Loucy (cell line): ENCODE results near the gene SUN5.
"Not testable (repeated sequence)": the region's sequence is repeated elsewhere in the genome, so short reads cannot be mapped to it uniquely, and the experiment has no call there.

Experiments used
- H2AFZ ChIP-seq: fragments of 200-600 bp; sonication (generic); 2 replicates; pipeline ENCODE4 v1.6.0; 2016; ENCODE audit warnings: antibody characterized with exemption, mild to moderate bottlenecking, low read length, moderate library complexity
- H3F3A ChIP-seq: fragments of 200-600 bp; 2 replicates; pipeline ENCODE4 v1.6.0; 2016; ENCODE audit warnings: antibody characterized with exemption, low read depth, mild to moderate bottlenecking
- H3K27me3 ChIP-seq: fragments of 200-600 bp; sonication (generic); 2 replicates; pipeline ENCODE4 v1.6.1; 2014; ENCODE audit warnings: low read length, mild to moderate bottlenecking; ENCODE audit not compliant: insufficient read depth, poor library complexity, severe bottlenecking
- H3K36me3 ChIP-seq: fragments of 200-600 bp; sonication (generic); 2 replicates; pipeline ENCODE4 v1.6.1; 2016; ENCODE audit warnings: low read length; ENCODE audit not compliant: insufficient read depth
- H3K4me1 ChIP-seq: fragments of 200-600 bp; sonication (generic); 2 replicates; pipeline ENCODE4 v1.5.1; 2014; ENCODE audit warnings: low read length, mild to moderate bottlenecking; ENCODE audit not compliant: insufficient read depth, poor library complexity, severe bottlenecking
- H3K4me2 ChIP-seq: fragments of 200-600 bp; sonication (generic); 2 replicates; pipeline ENCODE4 v1.6.0; 2014; ENCODE audit warnings: antibody characterized with exemption, low read length, low read depth, mild to moderate bottlenecking; ENCODE audit not compliant: poor library complexity, severe bottlenecking
- H3K4me3 ChIP-seq: fragments of 200-600 bp; sonication (generic); 2 replicates; pipeline ENCODE4 v1.5.1; 2014; ENCODE audit warnings: low read length, mild to moderate bottlenecking, mixed read lengths; ENCODE audit not compliant: poor library complexity, severe bottlenecking
- H3K79me2 ChIP-seq: fragments of 200-600 bp; sonication (generic); 2 replicates; pipeline ENCODE4 v1.6.1; 2014; ENCODE audit warnings: low read length; ENCODE audit not compliant: insufficient read depth
- H3K9ac ChIP-seq: fragments of 200-600 bp; sonication (generic); 2 replicates; pipeline ENCODE4 v1.6.0; 2014; ENCODE audit warnings: mild to moderate bottlenecking, low read depth, low read length, moderate library complexity; ENCODE audit not compliant: poor library complexity, severe bottlenecking
- H3K9me2 ChIP-seq: fragments of 200-600 bp; sonication (generic); replicated peaks from 2 replicates; pipeline ENCODE4 v1.6.1; 2016; ENCODE audit warnings: low read depth, low read length, mixed read lengths
- H3K9me3 ChIP-seq: fragments of 200-600 bp; sonication (generic); 2 replicates; pipeline ENCODE4 v1.6.1; 2014; ENCODE audit warnings: mild to moderate bottlenecking, antibody characterized with exemption, low read length, low read depth; ENCODE audit not compliant: insufficient read depth
- H4K20me1 ChIP-seq: fragments of 200-600 bp; sonication (generic); 2 replicates; pipeline ENCODE4 v1.6.0; 2014; ENCODE audit warnings: antibody characterized with exemption, low read length, mild to moderate bottlenecking; ENCODE audit not compliant: insufficient read depth, poor library complexity, severe bottlenecking
- EZH2phosphoT487 ChIP-seq: fragments of 200-600 bp; IDR thresholded peaks from 2 replicates; pipeline ENCODE4 v1.6.1; 2018; ENCODE audit warnings: antibody characterized with exemption, mild to moderate bottlenecking, moderate library complexity, borderline replicate concordance
- TF ChIP-seq, protein P1 (sequence below): fragments of 200-600 bp; sonication (generic); conservative IDR thresholded peaks from 2 replicates; pipeline ENCODE4 v1.5.1; 2014; ENCODE audit warnings: mild to moderate bottlenecking, antibody characterized with exemption, low read length

SUN5 gene

DNA sequence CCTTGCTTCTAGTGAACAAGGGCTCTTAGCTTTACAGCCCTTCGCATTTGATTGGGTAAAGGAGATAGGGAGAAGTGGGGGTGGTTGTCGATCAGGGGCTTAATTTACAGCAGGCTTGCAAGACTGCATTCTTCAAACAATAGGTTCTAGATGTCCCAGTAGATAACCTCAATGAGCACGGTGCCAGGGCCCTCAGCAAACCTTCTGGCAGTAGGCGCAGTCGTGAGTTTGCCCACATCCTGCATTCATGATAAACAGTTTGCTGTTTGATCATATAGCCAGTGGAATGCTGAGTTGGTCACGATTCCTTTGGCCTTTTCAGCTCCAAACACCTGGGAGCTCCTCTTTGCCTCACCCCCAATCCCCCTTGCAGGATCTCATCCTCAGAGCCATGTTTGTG, 27.5 kb downstream of the SUN5 start:
- H3K9ac ChIP-seq, result no peak overlapping the region
- no peaks in the 10 kb centered on the region for H3K9me2 ChIP-seq
- no peaks in the 10 kb centered on the region for H4K20me1 ChIP-seq
- TF ChIP-seq, protein P1, sequence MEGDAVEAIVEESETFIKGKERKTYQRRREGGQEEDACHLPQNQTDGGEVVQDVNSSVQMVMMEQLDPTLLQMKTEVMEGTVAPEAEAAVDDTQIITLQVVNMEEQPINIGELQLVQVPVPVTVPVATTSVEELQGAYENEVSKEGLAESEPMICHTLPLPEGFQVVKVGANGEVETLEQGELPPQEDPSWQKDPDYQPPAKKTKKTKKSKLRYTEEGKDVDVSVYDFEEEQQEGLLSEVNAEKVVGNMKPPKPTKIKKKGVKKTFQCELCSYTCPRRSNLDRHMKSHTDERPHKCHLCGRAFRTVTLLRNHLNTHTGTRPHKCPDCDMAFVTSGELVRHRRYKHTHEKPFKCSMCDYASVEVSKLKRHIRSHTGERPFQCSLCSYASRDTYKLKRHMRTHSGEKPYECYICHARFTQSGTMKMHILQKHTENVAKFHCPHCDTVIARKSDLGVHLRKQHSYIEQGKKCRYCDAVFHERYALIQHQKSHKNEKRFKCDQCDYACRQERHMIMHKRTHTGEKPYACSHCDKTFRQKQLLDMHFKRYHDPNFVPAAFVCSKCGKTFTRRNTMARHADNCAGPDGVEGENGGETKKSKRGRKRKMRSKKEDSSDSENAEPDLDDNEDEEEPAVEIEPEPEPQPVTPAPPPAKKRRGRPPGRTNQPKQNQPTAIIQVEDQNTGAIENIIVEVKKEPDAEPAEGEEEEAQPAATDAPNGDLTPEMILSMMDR, result no peak
- TF ChIP-seq EZH2phosphoT487, result no peak
- no peaks in the 10 kb centered on the region for H3K36me3 ChIP-seq
- no peak overlapping the region for H2AFZ ChIP-seq
- no peaks in the 10 kb centered on the region for H3K27me3 ChIP-seq
- no peak overlapping the region for H3K4me2 ChIP-seq
- H3F3A ChIP-seq, result peaks cover 3% of the 10 kb centered on the region
- H3K9me3 ChIP-seq, result peaks cover 4% of the 10 kb centered on the region; the same call in 1 of the 2 replicates
- no peaks in the 10 kb centered on the region for H3K79me2 ChIP-seq
- no peak overlapping the region for H3K4me3 ChIP-seq
- H3K4me1 ChIP-seq, result peaks cover 25% of the 10 kb centered on the region

DNA sequence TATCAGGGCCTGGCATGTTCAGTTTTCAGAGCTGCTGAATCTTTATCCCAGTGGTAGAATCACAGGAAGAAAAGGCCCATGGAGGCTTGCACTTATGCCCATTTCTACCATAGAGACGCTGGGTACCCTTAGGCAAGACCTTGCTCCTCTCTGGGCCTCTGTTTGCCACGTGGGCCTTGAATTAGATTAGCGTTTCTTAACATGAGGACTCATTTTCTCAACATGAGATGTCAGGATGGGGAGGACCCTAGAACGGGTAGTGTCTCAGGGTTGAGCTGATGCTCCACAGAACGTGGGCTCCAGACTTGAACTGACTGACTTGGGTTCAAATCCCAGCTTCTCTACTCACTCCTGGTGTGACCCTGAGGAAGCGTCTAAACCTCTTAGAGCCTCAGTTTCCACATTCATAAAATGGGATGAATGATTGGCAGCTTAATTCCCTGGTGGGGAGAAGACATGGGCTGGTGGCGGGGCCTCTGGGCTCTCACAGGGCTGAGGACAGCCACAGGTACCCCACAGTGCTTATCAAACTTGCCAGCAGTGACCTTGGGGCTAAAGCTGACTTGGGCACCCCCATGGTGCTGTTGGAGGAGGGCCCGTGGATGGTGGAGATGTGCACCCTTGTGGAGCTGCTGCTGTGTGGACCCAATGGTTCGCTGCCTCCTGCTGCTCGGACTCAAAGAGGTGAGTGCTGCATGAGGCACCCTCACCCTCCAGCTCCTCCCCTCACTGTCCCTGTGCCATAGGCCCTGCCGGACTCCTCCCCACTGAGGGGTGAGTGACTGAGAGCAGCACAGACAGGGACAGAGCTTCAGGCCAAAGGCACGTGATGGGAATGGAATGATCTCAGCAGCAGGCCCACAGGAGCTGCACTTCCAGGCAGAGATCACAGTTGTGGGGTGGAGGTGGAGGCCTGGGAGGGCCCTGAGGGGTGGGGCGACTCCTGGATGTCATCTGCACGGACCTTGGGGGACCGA, 28.2 kb downstream of the SUN5 start:
- H3K36me3 ChIP-seq, result no peaks in the 10 kb centered on the region
- H4K20me1 ChIP-seq, result no peaks in the 10 kb centered on the region
- H2AFZ ChIP-seq, result no peak overlapping the region
- H3K9me3 ChIP-seq, result peaks cover 4% of the 10 kb centered on the region; the same call in 1 of the 2 replicates
- H3K9me2 ChIP-seq, result no peaks in the 10 kb centered on the region
- peaks cover 11% of the 10 kb centered on the region for H3F3A ChIP-seq
- H3K4me2 ChIP-seq, result no peak overlapping the region
- no peak overlapping the region for H3K9ac ChIP-seq
- TF ChIP-seq EZH2phosphoT487, result no peak
- TF ChIP-seq, protein P1, result no peak
- no peaks in the 10 kb centered on the region for H3K79me2 ChIP-seq
- H3K27me3 ChIP-seq, result no peaks in the 10 kb centered on the region
- H3K4me1 ChIP-seq, result peaks cover 33% of the 10 kb centered on the region
- no peak overlapping the region for H3K4me3 ChIP-seq

- not testable (repeated sequence) for H4K20me1 ChIP-seq, H3K27me3 ChIP-seq, H3K9me3 ChIP-seq, H3K9me2 ChIP-seq, H3K36me3 ChIP-seq, H2AFZ ChIP-seq, H3K4me3 ChIP-seq, H3K9ac ChIP-seq, H3K79me2 ChIP-seq, H3K4me2 ChIP-seq
- Histone ChIP-seq H3F3A (peaks cover 19% of the 10 kb centered on the region), H3K4me1 (peaks cover 41% of the 10 kb centered on the region)
Observed at GRCh38 chr20:32975121-32975520, 29.1 kb downstream of the SUN5 start.

- H3K27me3 ChIP-seq, H3K36me3 ChIP-seq, H3K4me3 ChIP-seq, H3K9me2 ChIP-seq, H3K79me2 ChIP-seq, H4K20me1 ChIP-seq, H2AFZ ChIP-seq, H3K9me3 ChIP-seq: not testable (repeated sequence)
- peak overlapping the region; percentile 89 for H3K9ac ChIP-seq
- H3K4me1 ChIP-seq, result peaks cover 48% of the 10 kb centered on the region
- peaks cover 20% of the 10 kb centered on the region for H3F3A ChIP-seq
- peak overlapping the region; percentile 81 for H3K4me2 ChIP-seq
Observed at GRCh38 chr20:32974204-32975064, 29.8 kb downstream of the SUN5 start.
